Smooth muscle cell (in vitro differentiated cells): ENCODE results near the gene SCCPDH. TPM values are rescaled to one million over a fixed set of nuclear protein-coding genes. Genes with fewer than 3 reads are reported as not detected.

Source experiments
- DNase-seq: peaks from one replicate; lab custom pipeline; 2025; ENCODE audit not compliant: unreplicated experiment; lab: John Stamatoyannopoulos, UW
- H2AFZ ChIP-seq: fragments of 200-600 bp; sonication (generic); 2 replicates; pipeline ENCODE4 v1.6.0; 2016; ENCODE audit warnings: antibody characterized with exemption, low read depth, mild to moderate bottlenecking
- H3F3A ChIP-seq: fragments of 200-600 bp; sonication (generic); 2 replicates; pipeline ENCODE4 v1.6.0; 2017; ENCODE audit warnings: antibody characterized with exemption, low read depth
- H3K27ac ChIP-seq: fragments of 200-600 bp; sonication (generic); 2 replicates; pipeline ENCODE4 v1.5.1; 2016; ENCODE audit warnings: low read depth, mild to moderate bottlenecking
- H3K27me3 ChIP-seq: fragments of 200-600 bp; sonication (generic); 2 replicates; pipeline ENCODE4 v1.6.1; 2016; ENCODE audit warnings: low read depth, mild to moderate bottlenecking
- H3K36me3 ChIP-seq: fragments of 200-600 bp; sonication (generic); 2 replicates; pipeline ENCODE4 v1.5.1; 2016; ENCODE audit warnings: low read depth
- H3K4me1 ChIP-seq: fragments of 200-600 bp; sonication (generic); 2 replicates; pipeline ENCODE4 v1.5.1; 2016; ENCODE audit warnings: low read depth
- H3K4me2 ChIP-seq: fragments of 200-600 bp; sonication (generic); 2 replicates; pipeline ENCODE4 v1.6.0; 2016; ENCODE audit warnings: mild to moderate bottlenecking
- H3K4me3 ChIP-seq: fragments of 200-600 bp; sonication (generic); 2 replicates; pipeline ENCODE4 v1.5.1; 2016; ENCODE audit warnings: mild to moderate bottlenecking
- H3K79me2 ChIP-seq: fragments of 200-600 bp; sonication (generic); 2 replicates; pipeline ENCODE4 v1.6.0; 2016; ENCODE audit warnings: low read depth, mild to moderate bottlenecking
- H3K9ac ChIP-seq: fragments of 200-600 bp; sonication (generic); 2 replicates; pipeline ENCODE4 v1.6.0; 2016; ENCODE audit warnings: low read depth
- H3K9me3 ChIP-seq: fragments of 200-600 bp; sonication (generic); replicated peaks from 2 replicates; pipeline ENCODE4 v1.5.1; 2016; ENCODE audit warnings: low read depth
- H4K20me1 ChIP-seq: fragments of 200-600 bp; sonication (generic); 2 replicates; pipeline ENCODE4 v1.6.0; 2016; ENCODE audit warnings: low read depth
- CTCF ChIP-seq: fragments of 200-600 bp; sonication (generic); IDR thresholded peaks from 2 replicates; pipeline ENCODE4 v1.5.1; 2017; ENCODE audit warnings: borderline replicate concordance, mild to moderate bottlenecking, antibody characterized with exemption; ENCODE audit not compliant: insufficient read depth, poor library complexity, severe bottlenecking
- WGBS: methylation state at CpG from one replicate; pipeline ENCODE4 v1.1.7; 2016; ENCODE audit warnings: low lambda C conversion rate; 5-methylcytosine and 5-hydroxymethylcytosine counted together
- polyA plus RNA-seq: library from polyadenylated mRNA; unstranded; fragments of >200 nt; fragmentation: Nextera tagmentation; extraction: Ambion mirVana; gene quantifications from 2 replicates; pipeline ENCODE4 v1.2.1, GENCODE V29; 2016
- total RNA-seq: library from RNA; depleted of rRNA; stranded (reverse); fragments of >200 nt; gene quantifications from 2 replicates; pipeline ENCODE4 v1.2.3, GENCODE V29; 2014

The SCCPDH gene
- total and polyA plus RNA-seq, 2 experiments from 2014 or later: 19.6 to 27.0 TPM

GRCh38 chr1:246801241-246802020, 77.2 kb downstream of the SCCPDH start:
- Histone ChIP-seq H3K4me3 (no peak overlapping the region), H3K36me3 (no peaks in the 10 kb centered on the region), H3K4me1 (no peaks in the 10 kb centered on the region), H3K27ac (no peak overlapping the region), H3K79me2 (no peaks in the 10 kb centered on the region), H3K9me3 (no peaks in the 10 kb centered on the region), H4K20me1 (no peaks in the 10 kb centered on the region), H3F3A (no peaks in the 10 kb centered on the region), H3K9ac (no peak overlapping the region), H2AFZ (no peak overlapping the region), H3K27me3 (no peaks in the 10 kb centered on the region), H3K4me2 (no peak overlapping the region)
- WGBS: 90% methylated on average over 9 of the region's 11 CpGs
- DNase-seq: no peak
- TF ChIP-seq CTCF: no peak

DNA sequence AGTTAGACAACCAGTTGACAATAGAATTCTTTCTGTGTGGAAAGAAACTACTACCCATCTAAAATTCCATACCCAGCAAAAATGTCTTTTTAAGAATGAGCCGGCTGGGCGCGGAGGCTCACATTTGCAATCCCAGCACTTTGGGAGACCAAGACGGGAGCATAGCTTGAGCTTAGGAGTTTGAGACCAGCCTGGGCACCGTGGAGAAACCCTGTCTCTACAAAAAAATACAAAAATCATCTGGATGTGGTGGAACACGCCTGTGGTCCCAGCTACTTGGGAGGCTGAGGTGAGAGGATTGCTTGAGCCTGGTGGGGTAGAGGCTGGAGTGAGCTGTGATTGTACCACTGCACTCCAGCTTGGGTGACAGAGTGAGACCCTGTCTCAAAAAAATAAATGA, 79.2 kb downstream of the SCCPDH start:
- Histone ChIP-seq H3K36me3 (no peaks in the 10 kb centered on the region), H3K9me3 (no peaks in the 10 kb centered on the region), H2AFZ (no peak overlapping the region), H3K4me3 (no peak overlapping the region), H3K27me3 (no peaks in the 10 kb centered on the region), H3K27ac (no peak overlapping the region), H4K20me1 (no peaks in the 10 kb centered on the region), H3K79me2 (no peaks in the 10 kb centered on the region), H3F3A (no peaks in the 10 kb centered on the region), H3K4me1 (no peaks in the 10 kb centered on the region), H3K4me2 (no peak overlapping the region), H3K9ac (no peak overlapping the region)
- WGBS: 95% methylated on average over 6 of the region's 6 CpGs
- no peak for DNase-seq
- no peak for TF ChIP-seq CTCF

- no peak for TF ChIP-seq CTCF
- no peak overlapping the region for H3K4me3 ChIP-seq
- 96% methylated on average over 5 of the region's 5 CpGs for WGBS
- H3K36me3 ChIP-seq: no peaks in the 10 kb centered on the region
- no peaks in the 10 kb centered on the region for H3F3A ChIP-seq
- H3K4me1 ChIP-seq: no peaks in the 10 kb centered on the region
- no peak for DNase-seq
- no peaks in the 10 kb centered on the region for H3K9me3 ChIP-seq
- no peaks in the 10 kb centered on the region for H4K20me1 ChIP-seq
- no peak overlapping the region for H2AFZ ChIP-seq
- H3K27me3 ChIP-seq: no peaks in the 10 kb centered on the region
- no peak overlapping the region for H3K27ac ChIP-seq
- H3K79me2 ChIP-seq: no peaks in the 10 kb centered on the region
- H3K9ac ChIP-seq: no peak overlapping the region
- no peak overlapping the region for H3K4me2 ChIP-seq
Observed at GRCh38 chr1:246803883-246804282, 79.7 kb downstream of the SCCPDH start.
